GM12878 (cell line): ENCODE results near the gene ZKSCAN7. TPM values are rescaled to one million over a fixed set of nuclear protein-coding genes. Genes with fewer than 3 reads are reported as not detected.

Experiments
- ATAC-seq: fragments of 200-7000 bp; cut with Tn5 transposase; 3 replicates; pipeline ENCODE4 v1.9.1; 2020; ENCODE audit warnings: mild to moderate bottlenecking, moderate library complexity
- BruUV-seq: library from RNA; stranded (reverse); fragments of 400-500 nt; replicated peaks from 2 replicates; lab custom pipeline; 2021; lab: Mats Ljungman, UMichigan
- CTCF ChIA-PET: fragments of 300-600 bp; sonication (Branson Sonifier 250); formaldehyde crosslinking; extraction: SDS; loops from one replicate; lab custom pipeline; 2021; ENCODE audit warnings: inconsistent platforms; lab: Yijun Ruan, JAX
- POLR2A ChIA-PET: fragments of 350-600 bp; formaldehyde crosslinking; extraction: SDS; loops from one replicate; lab custom pipeline; 2021; ENCODE audit warnings: inconsistent platforms; lab: Charles Lee
- RAD21 ChIA-PET: fragments of 300-600 bp; sonication (Branson Sonifier 250); formaldehyde crosslinking; loops from one replicate; lab custom pipeline; 2023; ENCODE audit warnings: antibody characterized with exemption; ENCODE audit not compliant: unreplicated experiment; lab: Charles Lee
- SMC1A ChIA-PET: fragments of 300-600 bp; sonication (Branson Sonifier 250); formaldehyde crosslinking; loops from one replicate; lab custom pipeline; 2023; ENCODE audit not compliant: unreplicated experiment, uncharacterized antibody; lab: Charles Lee
- DNase-seq: peaks from one replicate; pipeline ENCODE4 v3.0.0-alpha.2; 2011; ENCODE audit warnings: low read depth, low spot score
- FAIRE-seq: peaks from 3 replicates; lab custom pipeline; 2011; peaks lifted over from hg19 to GRCh38; lab: Jason Lieb, UNC
- H2AFZ ChIP-seq: 2 replicates; pipeline ENCODE4 v1.6.0; 2011; ENCODE audit warnings: low read depth, low read length, control low read depth; ENCODE audit not compliant: control insufficient read depth
- H3K27ac ChIP-seq: 2 replicates; pipeline ENCODE4 v1.5.1; 2011; ENCODE audit warnings: control low read depth; ENCODE audit not compliant: control insufficient read depth, insufficient read depth
- H3K27me3 ChIP-seq, 2 experiments: replicated peaks in 1 of 2; 2 replicates each; pipeline versions ENCODE4 v1.6.0 to v1.6.1; 2011; ENCODE audit warnings: low read length in 1 of 2; ENCODE audit not compliant: control insufficient read depth in 2 of 2, insufficient read depth in 2 of 2
- H3K36me3 ChIP-seq, 2 experiments: 2 replicates each; pipeline ENCODE4 v1.5.1; 2011; ENCODE audit warnings: low read length in 1 of 2; ENCODE audit not compliant: control insufficient read depth in 2 of 2, insufficient read depth in 2 of 2
- H3K4me1 ChIP-seq: 2 replicates; pipeline ENCODE4 v1.6.1; 2011; ENCODE audit warnings: mild to moderate bottlenecking, low read length, moderate library complexity, mixed read lengths; ENCODE audit not compliant: control insufficient read depth, insufficient read depth
- H3K4me2 ChIP-seq: 2 replicates; pipeline ENCODE4 v1.6.0; 2011; ENCODE audit warnings: control low read depth; ENCODE audit not compliant: control insufficient read depth, insufficient read depth
- H3K4me3 ChIP-seq: fragments of 200-600 bp; sonication (generic); 2 replicates; pipeline ENCODE4 v1.5.1; 2016
- H3K79me2 ChIP-seq: 2 replicates; pipeline ENCODE4 v1.6.0; 2011; ENCODE audit warnings: low read length; ENCODE audit not compliant: control insufficient read depth, insufficient read depth
- H3K9ac ChIP-seq: 2 replicates; pipeline ENCODE4 v1.8.0; 2011; ENCODE audit warnings: low read length, control low read depth, mixed read lengths; ENCODE audit not compliant: control insufficient read depth, insufficient read depth
- H3K9me3 ChIP-seq: replicated peaks from 3 replicates; pipeline ENCODE4 v1.5.1; 2011; ENCODE audit warnings: mild to moderate bottlenecking, low read length; ENCODE audit not compliant: control insufficient read depth, insufficient read depth
- H4K20me1 ChIP-seq: 2 replicates; pipeline ENCODE4 v1.6.0; 2011; ENCODE audit not compliant: control insufficient read depth, insufficient read depth
- BCL3 ChIP-seq: IDR thresholded peaks from 2 replicates; pipeline ENCODE4 v1.6.1; 2011; ENCODE audit warnings: borderline replicate concordance, low read depth, mild to moderate bottlenecking, moderate library complexity, low read length; ENCODE audit not compliant: insufficient read depth, poor library complexity, severe bottlenecking
- CEBPB ChIP-seq, 2 experiments: fragments of 150-350 bp in 1 of 2; IDR thresholded peaks; 2 replicates each; pipeline ENCODE4 v1.6.1; 2012 to 2014; ENCODE audit warnings: low read depth in 2 of 2, low read length in 2 of 2, borderline replicate concordance in 1 of 2, inconsistent platforms in 1 of 2
- CTCF ChIP-seq, 3 experiments: IDR thresholded peaks in 2 of 3; conservative IDR thresholded peaks in 1 of 3; 2 replicates each; pipeline ENCODE4 v1.5.1; 2011; ENCODE audit warnings: low read depth in 3 of 3, low read length in 3 of 3, mild to moderate bottlenecking in 3 of 3, control low read depth in 2 of 3, moderate library complexity in 2 of 3, inconsistent platforms in 1 of 3, mixed read lengths in 1 of 3; ENCODE audit not compliant: control insufficient read depth in 2 of 3, insufficient read depth in 1 of 3; ENCODE audit errors: extremely low read depth in 1 of 3
- EP300 ChIP-seq, 2 experiments: fragments of 150-350 bp in 1 of 2; IDR thresholded peaks; 2 replicates each; pipeline ENCODE4 v1.6.1; 2011 to 2012; ENCODE audit warnings: low read depth in 2 of 2, low read length in 2 of 2, borderline replicate concordance in 1 of 2, improper control_type of control experiment in 1 of 2, inconsistent platforms in 1 of 2; ENCODE audit not compliant: control insufficient read depth in 1 of 2
- IKZF1 ChIP-seq: fragments of 450-650 bp; conservative IDR thresholded peaks from 2 replicates; pipeline ENCODE4 v1.6.1; 2017; ENCODE audit warnings: antibody characterized with exemption, mild to moderate bottlenecking
- KDM1A ChIP-seq: fragments of 200-600 bp; sonication (generic); IDR thresholded peaks from 2 replicates; pipeline ENCODE4 v1.6.1; 2016; ENCODE audit warnings: borderline replicate concordance
- MTA2 ChIP-seq: fragments of 450-650 bp; IDR thresholded peaks from 2 replicates; pipeline ENCODE4 v1.6.1; 2016; ENCODE audit warnings: low read depth, mild to moderate bottlenecking, moderate library complexity
- SIX5 ChIP-seq: IDR thresholded peaks from 2 replicates; pipeline ENCODE4 v1.6.1; 2011; ENCODE audit warnings: mild to moderate bottlenecking, low read depth, low read length, moderate library complexity; ENCODE audit not compliant: severe bottlenecking
- SUZ12 ChIP-seq: fragments of 200-600 bp; sonication (generic); IDR thresholded peaks from one replicate; pipeline ENCODE4 v1.6.1; 2018; ENCODE audit warnings: antibody characterized with exemption, mild to moderate bottlenecking; ENCODE audit not compliant: unreplicated experiment
- WGBS: methylation state at CpG from one replicate; pipeline ENCODE4 v1.1.6; 2016; ENCODE audit warnings: low lambda C conversion rate; ENCODE audit not compliant: insufficient replicate concordance, insufficient coverage; ENCODE audit errors: missing lambda C conversion rate; 5-methylcytosine and 5-hydroxymethylcytosine counted together
- in situ Hi-C: fragments of 300-500 bp; cut with MboI; formaldehyde crosslinking; loops from 9 replicates; pipeline ENCODE4 v1.14.3; 2018; ENCODE audit warnings: mixed read lengths
- intact Hi-C: fragments of 100-400 bp; cut with micrococcal nuclease; formaldehyde crosslinking; loops from one replicate; pipeline ENCODE4 v1.14.2; 2022; ENCODE audit not compliant: unreplicated experiment
- polyA plus RNA-seq, 11 experiments: library from polyadenylated mRNA; depleted of rRNA in 4 of 11; unstranded in 6 of 11; stranded (reverse) in 5 of 11; fragments of >200 nt; fragmentation: Nextera tagmentation in 4 of 11; fragmentation: Illumina TruSeq in 1 of 11; extraction: Ambion mirVana in 4 of 11; extraction: Trizol in 1 of 11; gene quantifications; 1 replicate in 1 of 11; 2 replicates in 10 of 11; pipeline versions ENCODE4 v1.2.1 to v1.2.3, GENCODE V29; 2011 to 2016; ENCODE audit warnings: inconsistent platforms in 2 of 11, missing spikeins in 2 of 11, low read depth in 1 of 11
- total RNA-seq, 4 experiments: library from RNA; depleted of rRNA in 3 of 4; stranded (reverse); fragments of >200 nt in 3 of 4; fragmentation: Illumina TruSeq in 1 of 4; extraction: Trizol in 1 of 4; gene quantifications; 2 replicates each; pipeline versions ENCODE4 v1.2.1 to v1.2.3, GENCODE V29; 2013 to 2021

The ZKSCAN7 gene
- total and polyA plus RNA-seq, 10 of the 15 experiments (the other 5 are each of a cell fraction or from before 2014, with no cell fraction given) = 0.77 to 6.0 (median 3.5) TPM

- TF ChIP-seq BCL3 (no peak), IKZF1 (no peak), KDM1A (no peak), SIX5 (no peak), SUZ12 (no peak), CEBPB (IDR thresholded peaks at IDR 0.05; ENCODE audit: borderline replicate concordance in 1 of 2, low read depth in 2 of 2, low read length in 2 of 2) (no peak), MTA2 (no peak), EP300 (IDR thresholded peaks at IDR 0.05; ENCODE audit: borderline replicate concordance in 1 of 2, control insufficient read depth in 1 of 2, low read depth in 2 of 2, low read length in 2 of 2) (no peak), CTCF (IDR thresholded peaks at IDR 0.05 in 2 of 3, conservative IDR thresholded peaks at IDR 0.05 in 1 of 3; ENCODE audit: control insufficient read depth in 2 of 3, extremely low read depth in 1 of 3, insufficient read depth in 1 of 3, low read depth in 3 of 3, low read length in 3 of 3) (no peak)
- ChIA-PET CTCF (no interaction called here), POLR2A (no interaction called here), SMC1A (no interaction called here), RAD21 (interaction anchor here (3.4 kb wide), 1 partner anchor 171 kb away, joined by 14 read pairs; the partner anchor contains the start of gene TCAIM)
- Histone ChIP-seq H3K27ac (peak overlapping the region; percentile 81), H3K27me3 (no peaks in the 10 kb centered on the region), H2AFZ (no peak overlapping the region), H3K4me1 (peaks cover 8% of the 10 kb centered on the region), H3K4me2 (peak overlapping the region; percentile 93), H3K4me3 (peak overlapping the region; percentile 81), H3K79me2 (peaks cover 22% of the 10 kb centered on the region), H4K20me1 (no peaks in the 10 kb centered on the region), H3K36me3 (no peaks in the 10 kb centered on the region; a peak in 1 of 4 replicates), H3K9me3 (peaks cover 2% of the 10 kb centered on the region; the same call in 2 of the 3 replicates), H3K9ac (peak overlapping the region; percentile 86)
- FAIRE-seq (peak; percentile 47), DNase-seq (no peak), ATAC-seq (peak; percentile 41)
- WGBS = 63% methylated on average over 2 of the region's 2 CpGs
- intact Hi-C loops = no loop called here
- BruUV-seq = no TSS peak
- in situ Hi-C loops = no loop called here
These were observed 45.5 kb upstream of the ZKSCAN7 start for GRCh38 chr3:44509393-44509921.
